ENCODE data around the gene WIPI1.

Gene WIPI1

DNA sequence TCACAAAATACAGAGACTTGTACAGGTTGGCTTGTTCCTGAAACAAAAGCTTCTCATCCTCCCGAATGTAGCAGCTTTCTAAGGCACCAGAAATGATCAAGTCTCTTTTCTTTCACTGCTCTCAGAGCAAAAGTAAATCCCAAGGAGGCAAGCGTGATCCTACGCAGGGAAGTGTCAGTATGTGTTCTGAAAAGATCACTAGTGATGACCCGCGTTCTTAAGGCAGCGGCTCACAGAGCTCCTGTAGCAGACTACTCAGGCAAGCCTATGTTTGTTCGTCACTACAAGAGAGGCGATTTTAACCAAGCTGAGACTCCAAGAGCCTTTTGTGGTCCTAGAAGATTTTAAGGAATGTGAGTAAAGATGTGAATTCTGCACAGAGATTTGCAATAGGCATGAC, 34.5 kb downstream of the WIPI1 start:
- DNase-seq: no peak
- Histone ChIP-seq H4K91ac (ENCODE audit: low read length) (no peak overlapping the region), H2BK15ac (ENCODE audit: low read depth, poor library complexity, severe bottlenecking) (no peak overlapping the region), H3K4me3 (ENCODE audit: insufficient read depth in 1 of 2, low read depth in 1 of 2, low read length in 2 of 2) (no peak overlapping the region), H2AK5ac (ENCODE audit: low read length, severe bottlenecking) (no peak overlapping the region), H2BK12ac (ENCODE audit: low read length in 2 of 2) (no peak overlapping the region), H3K27ac (ENCODE audit: low read length, poor library complexity, severe bottlenecking) (no peak overlapping the region), H2AFZ (ENCODE audit: low read depth, low read length) (no peak overlapping the region), H3K14ac (ENCODE audit: low read length in 2 of 2) (no peak overlapping the region), H3K9me3 (ENCODE audit: control insufficient read depth, low read length) (peaks cover 32% of the 10 kb centered on the region), H2BK5ac (ENCODE audit: low read depth, low read length, poor library complexity, severe bottlenecking) (no peak overlapping the region), H3K4me1 (ENCODE audit: control insufficient read depth, insufficient read depth, low read depth, low read length) (no peaks in the 10 kb centered on the region), H3K4ac (ENCODE audit: low read depth in 1 of 2, low read length in 2 of 2) (no peak overlapping the region), H3K9ac (ENCODE audit: low read length) (no peak overlapping the region), H3K4me2 (ENCODE audit: low read length, poor library complexity, severe bottlenecking) (no peak overlapping the region), H4K8ac (ENCODE audit: low read length) (peak overlapping the region; percentile 40), H3K36me3 (ENCODE audit: control insufficient read depth in 1 of 2, insufficient read depth in 2 of 2, low read depth in 1 of 2, low read length in 2 of 2) (peaks cover 58 to 93% of the 10 kb centered on the region in 2 experiments), H3K79me1 (replicated peaks; ENCODE audit: low read length, poor library complexity, severe bottlenecking) (no peaks in the 10 kb centered on the region), H3K27me3 (ENCODE audit: control insufficient read depth in 1 of 2, insufficient read depth in 1 of 2, low read length in 2 of 2) (no peaks in the 10 kb centered on the region), H3K23ac (ENCODE audit: low read length in 2 of 2) (no peak overlapping the region), H3K18ac (ENCODE audit: low read depth in 1 of 2, low read length in 2 of 2) (no peak overlapping the region), H2BK120ac (ENCODE audit: low read depth, low read length) (no peak overlapping the region)
- 99% methylated on average over 8 of the region's 8 CpGs for WGBS

DNA sequence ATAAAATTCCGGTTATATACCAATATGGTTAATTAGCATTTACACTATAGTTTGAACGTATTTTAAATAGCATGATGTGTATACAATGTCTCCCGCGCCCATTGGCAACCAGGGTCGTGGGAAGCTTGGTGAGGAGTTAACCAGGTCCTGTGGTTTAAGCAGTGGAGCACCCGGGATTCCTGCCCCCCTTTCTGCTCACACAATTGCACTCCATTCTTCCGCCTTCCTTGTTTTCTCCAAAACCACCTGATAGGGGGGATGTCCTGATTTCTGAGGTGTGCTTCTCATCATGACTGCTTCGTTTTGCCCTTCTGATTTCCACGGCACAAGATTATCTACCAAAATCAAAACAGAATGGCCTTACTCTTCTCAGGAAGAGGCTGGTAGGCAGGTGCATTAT, 35.8 kb downstream of the WIPI1 start:
- Histone ChIP-seq H3K23ac (ENCODE audit: low read length in 2 of 2) (no peak overlapping the region), H2BK15ac (ENCODE audit: low read depth, poor library complexity, severe bottlenecking) (no peak overlapping the region), H3K9me3 (ENCODE audit: control insufficient read depth, low read length) (peaks cover 35% of the 10 kb centered on the region), H3K9ac (ENCODE audit: low read length) (no peak overlapping the region), H2BK12ac (ENCODE audit: low read length in 2 of 2) (no peak overlapping the region), H3K27ac (ENCODE audit: low read length, poor library complexity, severe bottlenecking) (no peak overlapping the region), H3K4me1 (ENCODE audit: control insufficient read depth, insufficient read depth, low read depth, low read length) (no peaks in the 10 kb centered on the region), H3K4me3 (ENCODE audit: insufficient read depth in 1 of 2, low read depth in 1 of 2, low read length in 2 of 2) (no peak overlapping the region), H3K27me3 (ENCODE audit: control insufficient read depth in 1 of 2, insufficient read depth in 1 of 2, low read length in 2 of 2) (no peaks in the 10 kb centered on the region), H3K14ac (ENCODE audit: low read length in 2 of 2) (no peak overlapping the region), H2AFZ (ENCODE audit: low read depth, low read length) (no peak overlapping the region), H3K4me2 (ENCODE audit: low read length, poor library complexity, severe bottlenecking) (no peak overlapping the region), H3K18ac (ENCODE audit: low read depth in 1 of 2, low read length in 2 of 2) (no peak overlapping the region), H2BK120ac (ENCODE audit: low read depth, low read length) (no peak overlapping the region), H3K36me3 (ENCODE audit: control insufficient read depth in 1 of 2, insufficient read depth in 2 of 2, low read depth in 1 of 2, low read length in 2 of 2) (peaks cover 47 to 79% of the 10 kb centered on the region in 2 experiments), H2AK5ac (ENCODE audit: low read length, severe bottlenecking) (no peak overlapping the region), H2BK5ac (ENCODE audit: low read depth, low read length, poor library complexity, severe bottlenecking) (no peak overlapping the region), H4K91ac (ENCODE audit: low read length) (no peak overlapping the region), H4K8ac (ENCODE audit: low read length) (no peak overlapping the region), H3K79me1 (replicated peaks; ENCODE audit: low read length, poor library complexity, severe bottlenecking) (no peaks in the 10 kb centered on the region), H3K4ac (ENCODE audit: low read depth in 1 of 2, low read length in 2 of 2) (no peak overlapping the region)
- DNase-seq: no peak
- WGBS: 90% methylated on average over 5 of the region's 9 CpGs

DNA sequence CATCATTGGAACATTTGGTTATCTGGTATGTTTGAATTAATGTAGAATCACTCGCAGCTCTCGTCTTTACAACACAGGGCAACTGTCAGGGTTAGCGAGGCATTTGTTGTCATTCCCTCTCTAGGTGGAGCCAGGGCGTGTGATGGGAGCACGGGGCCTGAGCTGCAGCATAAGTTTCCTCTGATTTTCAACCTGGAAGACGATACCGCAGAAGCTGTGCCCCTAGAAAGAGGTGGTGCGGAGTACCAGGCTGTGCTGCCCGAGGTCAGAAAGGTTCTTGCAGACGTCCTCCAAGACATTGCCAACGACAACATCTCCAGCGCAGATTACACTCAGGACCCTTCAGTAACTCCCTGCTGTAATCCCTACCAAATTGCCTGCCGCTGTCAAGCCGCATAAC, 37.2 kb downstream of the WIPI1 start:
- Histone ChIP-seq H3K9ac (ENCODE audit: low read length) (no peak overlapping the region), H4K91ac (ENCODE audit: low read length) (no peak overlapping the region), H3K4me2 (ENCODE audit: low read length, poor library complexity, severe bottlenecking) (no peak overlapping the region), H3K14ac (ENCODE audit: low read length in 2 of 2) (no peak overlapping the region), H3K23ac (ENCODE audit: low read length in 2 of 2) (no peak overlapping the region), H3K4me3 (ENCODE audit: insufficient read depth in 1 of 2, low read depth in 1 of 2, low read length in 2 of 2) (no peak overlapping the region), H2BK120ac (ENCODE audit: low read depth, low read length) (no peak overlapping the region), H2BK5ac (ENCODE audit: low read depth, low read length, poor library complexity, severe bottlenecking) (no peak overlapping the region), H2BK12ac (ENCODE audit: low read length in 2 of 2) (no peak overlapping the region), H3K4me1 (ENCODE audit: control insufficient read depth, insufficient read depth, low read depth, low read length) (no peaks in the 10 kb centered on the region), H4K8ac (ENCODE audit: low read length) (no peak overlapping the region), H3K79me1 (replicated peaks; ENCODE audit: low read length, poor library complexity, severe bottlenecking) (no peaks in the 10 kb centered on the region), H2BK15ac (ENCODE audit: low read depth, poor library complexity, severe bottlenecking) (no peak overlapping the region), H2AFZ (ENCODE audit: low read depth, low read length) (no peak overlapping the region), H3K27me3 (ENCODE audit: control insufficient read depth in 1 of 2, insufficient read depth in 1 of 2, low read length in 2 of 2) (no peaks in the 10 kb centered on the region), H3K36me3 (ENCODE audit: control insufficient read depth in 1 of 2, insufficient read depth in 2 of 2, low read depth in 1 of 2, low read length in 2 of 2) (peaks cover 34 to 65% of the 10 kb centered on the region in 2 experiments), H3K4ac (ENCODE audit: low read depth in 1 of 2, low read length in 2 of 2) (no peak overlapping the region), H3K9me3 (ENCODE audit: control insufficient read depth, low read length) (peaks cover 37% of the 10 kb centered on the region), H3K27ac (ENCODE audit: low read length, poor library complexity, severe bottlenecking) (no peak overlapping the region), H2AK5ac (ENCODE audit: low read length, severe bottlenecking) (no peak overlapping the region), H3K18ac (ENCODE audit: low read depth in 1 of 2, low read length in 2 of 2) (no peak overlapping the region)
- WGBS: 94% methylated on average over 12 of the region's 14 CpGs
- DNase-seq: no peak

DNA sequence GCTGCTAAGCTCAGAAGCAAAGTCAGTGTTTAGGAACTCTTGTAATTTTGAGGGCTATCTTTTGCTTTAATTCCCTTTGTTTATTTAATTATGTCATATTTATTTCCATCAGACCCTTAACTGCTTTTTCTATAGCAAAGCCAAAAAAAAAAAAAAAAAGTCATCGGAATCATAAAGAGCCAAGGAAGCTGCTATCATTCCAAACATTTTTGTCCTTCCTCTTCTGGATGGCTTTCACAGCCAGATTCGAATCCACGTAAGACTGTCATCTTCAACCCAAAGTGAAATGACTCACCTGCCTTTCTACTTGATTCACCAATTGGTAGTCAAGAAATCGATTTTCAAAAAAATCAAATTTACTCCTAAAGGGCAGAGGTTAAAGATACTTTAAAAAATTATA, 38.4 kb downstream of the WIPI1 start:
- DNase-seq: no peak
- Histone ChIP-seq H2BK12ac (ENCODE audit: low read length in 2 of 2) (no peak overlapping the region), H3K14ac (ENCODE audit: low read length in 2 of 2) (no peak overlapping the region), H3K4me2 (ENCODE audit: low read length, poor library complexity, severe bottlenecking) (no peak overlapping the region), H3K36me3 (ENCODE audit: control insufficient read depth in 1 of 2, insufficient read depth in 2 of 2, low read depth in 1 of 2, low read length in 2 of 2) (peaks cover 25 to 54% of the 10 kb centered on the region in 2 experiments), H3K4me3 (ENCODE audit: insufficient read depth in 1 of 2, low read depth in 1 of 2, low read length in 2 of 2) (no peak overlapping the region), H3K23ac (ENCODE audit: low read length in 2 of 2) (no peak overlapping the region), H3K27me3 (ENCODE audit: control insufficient read depth in 1 of 2, insufficient read depth in 1 of 2, low read length in 2 of 2) (no peaks in the 10 kb centered on the region), H2BK5ac (ENCODE audit: low read depth, low read length, poor library complexity, severe bottlenecking) (no peak overlapping the region), H4K8ac (ENCODE audit: low read length) (no peak overlapping the region), H3K4me1 (ENCODE audit: control insufficient read depth, insufficient read depth, low read depth, low read length) (no peaks in the 10 kb centered on the region), H3K9me3 (ENCODE audit: control insufficient read depth, low read length) (peaks cover 46% of the 10 kb centered on the region), H3K18ac (ENCODE audit: low read depth in 1 of 2, low read length in 2 of 2) (no peak overlapping the region), H4K91ac (ENCODE audit: low read length) (no peak overlapping the region), H3K9ac (ENCODE audit: low read length) (no peak overlapping the region), H2BK15ac (ENCODE audit: low read depth, poor library complexity, severe bottlenecking) (no peak overlapping the region), H3K79me1 (replicated peaks; ENCODE audit: low read length, poor library complexity, severe bottlenecking) (no peaks in the 10 kb centered on the region), H3K27ac (ENCODE audit: low read length, poor library complexity, severe bottlenecking) (no peak overlapping the region), H2BK120ac (ENCODE audit: low read depth, low read length) (no peak overlapping the region), H2AK5ac (ENCODE audit: low read length, severe bottlenecking) (no peak overlapping the region), H2AFZ (ENCODE audit: low read depth, low read length) (no peak overlapping the region), H3K4ac (ENCODE audit: low read depth in 1 of 2, low read length in 2 of 2) (no peak overlapping the region)
- 80% methylated on average over 3 of the region's 4 CpGs for WGBS
